Liver (tissue), 9 donors: ENCODE results near the gene MEIOB. TPM values are rescaled to one million over a fixed set of nuclear protein-coding genes. Genes with fewer than 3 reads are reported as not detected.

ENCODE experiments used
- DNase-seq: peaks from one replicate; pipeline ENCODE4 v3.0.0-alpha.2; 2017; ENCODE audit warnings: low spot score
- H3K27ac ChIP-seq, 2 donors: one replicate each; pipeline ENCODE4 v1.7.0; 2013; ENCODE audit warnings: inconsistent platforms in 2 of 2, low read length in 2 of 2, control low read depth in 1 of 2, low read depth in 1 of 2, mild to moderate bottlenecking in 1 of 2
- H3K27me3 ChIP-seq, 4 donors: one replicate each; pipeline versions ENCODE4 v1.6.1 to v1.7.0; 2013; ENCODE audit warnings: low read length in 3 of 4, inconsistent platforms in 1 of 4, mild to moderate bottlenecking in 1 of 4, moderate library complexity in 1 of 4; ENCODE audit not compliant: control insufficient read depth in 4 of 4, insufficient read depth in 4 of 4
- H3K36me3 ChIP-seq, 4 donors: one replicate each; pipeline versions ENCODE4 v1.6.1 to v1.7.0; 2013; ENCODE audit warnings: low read length in 3 of 4, mild to moderate bottlenecking in 3 of 4, low read depth in 1 of 4, moderate library complexity in 1 of 4; ENCODE audit not compliant: control insufficient read depth in 4 of 4, insufficient read depth in 3 of 4
- H3K4me1 ChIP-seq, 4 donors: one replicate each; pipeline versions ENCODE4 v1.6.1 to v1.7.0; 2013; ENCODE audit warnings: low read length in 3 of 4, mild to moderate bottlenecking in 3 of 4, moderate library complexity in 1 of 4; ENCODE audit not compliant: control insufficient read depth in 4 of 4, insufficient read depth in 4 of 4
- H3K4me3 ChIP-seq, 3 donors: one replicate each; pipeline versions ENCODE4 v1.6.1 to v1.7.0; 2013; ENCODE audit warnings: low read length in 3 of 3, control low read depth in 1 of 3, low read depth in 1 of 3, mild to moderate bottlenecking in 1 of 3
- H3K9ac ChIP-seq, 2 donors: one replicate each; pipeline ENCODE4 v1.7.0; 2013; ENCODE audit warnings: low read length in 2 of 2, mild to moderate bottlenecking in 2 of 2, moderate library complexity in 2 of 2, control low read depth in 1 of 2, low read depth in 1 of 2
- H3K9me3 ChIP-seq, 4 donors: one replicate each; pipeline versions ENCODE4 v1.6.1 to v1.7.0; 2013; ENCODE audit warnings: low read length in 3 of 4; ENCODE audit not compliant: control insufficient read depth in 4 of 4
- CTCF ChIP-seq: fragments of 150-350 bp; IDR thresholded peaks from 2 replicates; pipeline ENCODE4 v1.5.1; 2017; ENCODE audit warnings: improper control_type of control experiment, low read depth, low read length; ENCODE audit not compliant: missing input control
- EGR1 ChIP-seq, 2 donors: IDR thresholded peaks; 2 replicates each; pipeline ENCODE4 v1.6.1; 2016 to 2018; ENCODE audit warnings: antibody characterized with exemption in 2 of 2, low read depth in 2 of 2
- HNF4G ChIP-seq: IDR thresholded peaks from 2 replicates; pipeline ENCODE4 v1.6.1; 2016; ENCODE audit warnings: antibody characterized with exemption
- SP1 ChIP-seq: IDR thresholded peaks from 2 replicates; pipeline ENCODE4 v1.6.1; 2018; ENCODE audit warnings: antibody characterized with exemption, mild to moderate bottlenecking
- TAF1 ChIP-seq: conservative IDR thresholded peaks from 2 replicates; pipeline ENCODE4 v1.6.1; 2016; ENCODE audit warnings: antibody characterized with exemption, mild to moderate bottlenecking
- YY1 ChIP-seq: IDR thresholded peaks from 2 replicates; pipeline ENCODE4 v1.6.1; 2016; ENCODE audit warnings: antibody characterized with exemption, mild to moderate bottlenecking
- WGBS: extraction: QIAGEN DNeasy Blood & Tissue Kit; methylation state at CpG from one replicate; pipeline ENCODE4 v1.1.7; 2013; 5-methylcytosine and 5-hydroxymethylcytosine counted together
- polyA plus RNA-seq, 2 donors: library from polyadenylated mRNA; stranded (reverse) in 1 of 2; unstranded in 1 of 2; fragments of 200-250 nt in 1 of 2; fragments of >200 nt in 1 of 2; fragmentation: Nextera tagmentation in 1 of 2; extraction: Ambion mirVana in 1 of 2; gene quantifications; one replicate each; pipeline versions ENCODE4 v1.2.1 to v1.2.3, GENCODE V29; 2013 to 2015
- total RNA-seq, 2 donors: library from RNA; depleted of rRNA; stranded (reverse); fragments of >200 nt; gene quantifications; one replicate each; pipeline ENCODE4 v1.2.3, GENCODE V29; 2014
- TF ChIP-seq, protein P1 (sequence below): IDR thresholded peaks from 2 replicates; pipeline ENCODE4 v1.6.1; 2016; ENCODE audit warnings: antibody characterized with exemption
- donor health status: healthy.
- donor health status: healthy.
- donor health status: healthy.
- donor health status: healthy.
- donor health status: healthy.

Gene MEIOB
- total and polyA plus RNA-seq, 4 donors: 0.33 to 2.2 TPM; not detected in 2

- Histone ChIP-seq H3K4me1 (peaks cover 11 to 61% (median 40%) of the 10 kb centered on the region in 4 donors), H3K27ac (no peak overlapping the region), H3K27me3 (no peaks in the 10 kb centered on the region), H3K4me3 (no peak overlapping the region), H3K36me3 (peaks cover 0 to 26% (median 5%) of the 10 kb centered on the region in 4 donors), H3K9ac (no peak overlapping the region), H3K9me3 (no peaks in the 10 kb centered on the region)
- DNase-seq: no peak
- 89% methylated on average over 26 of the region's 26 CpGs for WGBS
- TF ChIP-seq SP1 (no peak), TAF1 (no peak), YY1 (no peak), EGR1 (IDR thresholded peaks at IDR 0.05; ENCODE audit: low read depth in 2 of 2) (no peak), CTCF (no peak), HNF4G (no peak)
- TF ChIP-seq, protein P1, sequence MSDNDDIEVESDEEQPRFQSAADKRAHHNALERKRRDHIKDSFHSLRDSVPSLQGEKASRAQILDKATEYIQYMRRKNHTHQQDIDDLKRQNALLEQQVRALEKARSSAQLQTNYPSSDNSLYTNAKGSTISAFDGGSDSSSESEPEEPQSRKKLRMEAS: no peak
Measured at GRCh38 chr16:1784977-1785845, 86.8 kb downstream of the MEIOB start.

Other genes with a start within 250 kb of the MEIOB start
- gene JPT2, start 193.9 kb downstream of the MEIOB start, total RNA-seq: 10 to 100 TPM; 31.0 to 32.6 TPM
- 10 to 100 TPM in 1 of 2 donors, 1 to 10 TPM in 1; 7.4 to 25.8 TPM for gene JPT2, start 193.9 kb downstream of the MEIOB start, polyA plus RNA-seq
- 10 to 100 TPM; 10.1 to 43.0 TPM for gene MAPK8IP3, start 166.0 kb downstream of the MEIOB start, total RNA-seq
- gene MAPK8IP3, start 166.0 kb downstream of the MEIOB start, polyA plus RNA-seq: 1 to 10 TPM; 4.1 to 8.5 TPM
- gene NME3, start 100.6 kb downstream of the MEIOB start, total RNA-seq: 10 to 100 TPM; 10.4 to 12.8 TPM
- gene NME3, start 100.6 kb downstream of the MEIOB start, polyA plus RNA-seq: 10 to 100 TPM; 26.0 to 38.0 TPM
- gene EME2, start 99.4 kb downstream of the MEIOB start, total RNA-seq: 1 to 10 TPM; 4.2 to 9.0 TPM
- 1 to 10 TPM; 1.4 to 1.8 TPM for gene EME2, start 99.4 kb downstream of the MEIOB start, polyA plus RNA-seq
- 10 to 100 TPM; 42.4 to 46.7 TPM for gene MRPS34, start 99.0 kb downstream of the MEIOB start, total RNA-seq
- 100 to 1,000 TPM in 1 of 2 donors, 10 to 100 TPM in 1; 70.7 to 100 TPM for gene MRPS34, start 99.0 kb downstream of the MEIOB start, polyA plus RNA-seq
- 10 to 100 TPM; 27.7 to 44.5 TPM for gene SPSB3, start 89.6 kb downstream of the MEIOB start, total RNA-seq
- gene SPSB3, start 89.6 kb downstream of the MEIOB start, polyA plus RNA-seq: 10 to 100 TPM; 31.1 to 60.5 TPM
- 10 to 100 TPM; 28.9 to 80.9 TPM for gene NUBP2, start 89.2 kb downstream of the MEIOB start, total RNA-seq
- gene NUBP2, start 89.2 kb downstream of the MEIOB start, polyA plus RNA-seq: 10 to 100 TPM; 51.8 to 56.3 TPM
- gene IGFALS, start 78.5 kb downstream of the MEIOB start, total RNA-seq: 100 to 1,000 TPM in 1 of 2 donors, 10 to 100 TPM in 1; 19.8 to 161 TPM
- gene IGFALS, start 78.5 kb downstream of the MEIOB start, polyA plus RNA-seq: 10 to 100 TPM; 62.6 to 74.2 TPM
- 100 to 1,000 TPM; 219 to 252 TPM for gene HAGH, start 45.3 kb downstream of the MEIOB start, total RNA-seq
- 100 to 1,000 TPM; 169 to 188 TPM for gene HAGH, start 45.3 kb downstream of the MEIOB start, polyA plus RNA-seq
- gene FAHD1, start 45.0 kb downstream of the MEIOB start, total RNA-seq: 10 to 100 TPM; 71.9 to 84.2 TPM
- gene FAHD1, start 45.0 kb downstream of the MEIOB start, polyA plus RNA-seq: 10 to 100 TPM; 42.7 to 50.9 TPM
- not detected for gene HS3ST6, start 46.3 kb upstream of the MEIOB start, total RNA-seq
- gene HS3ST6, start 46.3 kb upstream of the MEIOB start, polyA plus RNA-seq: not detected
- gene MSRB1, start 71.0 kb upstream of the MEIOB start, total RNA-seq: 10 to 100 TPM; 32.2 to 43.9 TPM
- gene MSRB1, start 71.0 kb upstream of the MEIOB start, polyA plus RNA-seq: 100 to 1,000 TPM; 152 to 169 TPM
- not detected for gene RPL3L, start 82.5 kb upstream of the MEIOB start, total RNA-seq
- gene RPL3L, start 82.5 kb upstream of the MEIOB start, polyA plus RNA-seq: under 1 TPM in 1 of 2 donors, not detected in 1; 0.14 TPM
- gene NDUFB10, start 87.4 kb upstream of the MEIOB start, total RNA-seq: 100 to 1,000 TPM in 1 of 2 donors, 10 to 100 TPM in 1; 93.9 to 110 TPM
- 100 to 1,000 TPM; 156 to 195 TPM for gene NDUFB10, start 87.4 kb upstream of the MEIOB start, polyA plus RNA-seq
- 1,000 to 10,000 TPM in 1 of 2 donors, 100 to 1,000 TPM in 1; 621 to 1,440 TPM for gene RPS2, start 92.7 kb upstream of the MEIOB start, total RNA-seq
- gene RPS2, start 92.7 kb upstream of the MEIOB start, polyA plus RNA-seq: 1,000 to 10,000 TPM in 1 of 2 donors, 100 to 1,000 TPM in 1; 524 to 1,259 TPM
- gene RNF151, start 94.7 kb upstream of the MEIOB start, total RNA-seq: not detected
- not detected for gene RNF151, start 94.7 kb upstream of the MEIOB start, polyA plus RNA-seq
- gene TBL3, start 99.9 kb upstream of the MEIOB start, total RNA-seq: 10 to 100 TPM; 12.5 to 13.9 TPM
- 10 to 100 TPM; 14.5 to 24.3 TPM for gene TBL3, start 99.9 kb upstream of the MEIOB start, polyA plus RNA-seq
- under 1 TPM; 0.28 to 0.67 TPM for gene NOXO1, start 109.3 kb upstream of the MEIOB start, total RNA-seq
- gene NOXO1, start 109.3 kb upstream of the MEIOB start, polyA plus RNA-seq: under 1 TPM in 1 of 2 donors, not detected in 1; 0.63 TPM
- gene GFER, start 112.0 kb upstream of the MEIOB start, total RNA-seq: 1 to 10 TPM; 7.4 to 9.0 TPM
- gene GFER, start 112.0 kb upstream of the MEIOB start, polyA plus RNA-seq: 10 to 100 TPM; 21.3 to 28.4 TPM
- gene SYNGR3, start 117.8 kb upstream of the MEIOB start, total RNA-seq: under 1 TPM; 0.17 to 0.47 TPM
- under 1 TPM in 1 of 2 donors, not detected in 1; 0.09 TPM for gene SYNGR3, start 117.8 kb upstream of the MEIOB start, polyA plus RNA-seq
- 10 to 100 TPM; 12.8 to 19.7 TPM for gene ZNF598, start 137.7 kb upstream of the MEIOB start, total RNA-seq
- gene ZNF598, start 137.7 kb upstream of the MEIOB start, polyA plus RNA-seq: 10 to 100 TPM in 1 of 2 donors, 1 to 10 TPM in 1; 2.7 to 28.4 TPM
- gene NPW, start 147.6 kb upstream of the MEIOB start, total RNA-seq: 1 to 10 TPM; 1.3 to 8.4 TPM
- 10 to 100 TPM in 1 of 2 donors, 1 to 10 TPM in 1; 9.9 to 20.6 TPM for gene NPW, start 147.6 kb upstream of the MEIOB start, polyA plus RNA-seq
- gene NHERF2, start 154.7 kb upstream of the MEIOB start, total RNA-seq: 10 to 100 TPM; 36.6 to 85.8 TPM
- 100 to 1,000 TPM in 1 of 2 donors, 10 to 100 TPM in 1; 62.4 to 205 TPM for gene NHERF2, start 154.7 kb upstream of the MEIOB start, polyA plus RNA-seq
- 10 to 100 TPM; 10.4 to 12.7 TPM for gene NTHL1, start 175.7 kb upstream of the MEIOB start, total RNA-seq
- gene NTHL1, start 175.7 kb upstream of the MEIOB start, polyA plus RNA-seq: 100 to 1,000 TPM in 1 of 2 donors, 10 to 100 TPM in 1; 25.4 to 166 TPM
- gene TSC2, start 175.8 kb upstream of the MEIOB start, total RNA-seq: 10 to 100 TPM; 28.3 to 51.2 TPM
- 10 to 100 TPM; 23.3 to 29.1 TPM for gene TSC2, start 175.8 kb upstream of the MEIOB start, polyA plus RNA-seq